Stimulated activated CD4-positive, alpha-beta T cell treated with anti-CD3 and anti-CD28 coated beads, TNF-alpha, amount 100 ng/mL, for 24 hours (primary cell): ENCODE data around the gene COPZ1.
"Not testable (repeated sequence)": the region's sequence is repeated elsewhere in the genome, so short reads cannot be mapped to it uniquely, and the experiment has no call there.

Experiments used
- DNase-seq, 3 experiments: peaks; one replicate each; pipeline ENCODE4 v3.0.0-alpha.2; 2020; ENCODE audit warnings: low read depth in 3 of 3

The COPZ1 gene

GRCh38 chr12:54294152-54294952 lies 30.6 kb upstream of the COPZ1 start:
- DNase-seq = peak in 2 of 3 experiments; percentile 30 to 52

GRCh38 chr12:54294953-54295566 lies 29.9 kb upstream of the COPZ1 start:
- no peak for DNase-seq

GRCh38 chr12:54296393-54297099 lies 28.4 kb upstream of the COPZ1 start:
- DNase-seq = no peak

- no peak for DNase-seq
Measured at GRCh38 chr12:54298904-54299303, 26.0 kb upstream of the COPZ1 start.

- DNase-seq = no peak
Measured at GRCh38 chr12:54299515-54300224, 25.3 kb upstream of the COPZ1 start.

- no peak for DNase-seq
Measured at GRCh38 chr12:54300225-54300731, 24.7 kb upstream of the COPZ1 start.

GRCh38 chr12:54300732-54301427 lies 24.1 kb upstream of the COPZ1 start, which contains the start of gene NFE2:
NFE2 (minus strand) TSS chr12:54301015; CDS start chr12:54295248, 5,767 bp downstream.
- DNase-seq = no peak

- DNase-seq = no peak
Measured at GRCh38 chr12:54301428-54302048, 23.4 kb upstream of the COPZ1 start.

- no peak for DNase-seq
Measured at GRCh38 chr12:54303640-54304039, 21.3 kb upstream of the COPZ1 start.

- no peak for DNase-seq
Measured at GRCh38 chr12:54304187-54304810, 20.6 kb upstream of the COPZ1 start.

- DNase-seq = no peak
Measured at GRCh38 chr12:54306925-54307741, 17.8 kb upstream of the COPZ1 start.

GRCh38 chr12:54311051-54311450 lies 13.9 kb upstream of the COPZ1 start:
- DNase-seq = no peak

GRCh38 chr12:54312309-54312708 lies 12.6 kb upstream of the COPZ1 start:
- DNase-seq = not testable (repeated sequence)

- no peak for DNase-seq
Measured at GRCh38 chr12:54321363-54321762, 3.6 kb upstream of the COPZ1 start.

GRCh38 chr12:54325442-54326109 lies 645 bp downstream of the COPZ1 start:
- DNase-seq = not testable (repeated sequence)

GRCh38 chr12:54328595-54329337 lies 3.8 kb downstream of the COPZ1 start:
- no peak for DNase-seq

- DNase-seq = no peak
Measured at GRCh38 chr12:54329759-54330158, 4.8 kb downstream of the COPZ1 start.

- DNase-seq = no peak
Measured at GRCh38 chr12:54330442-54330841, 5.5 kb downstream of the COPZ1 start.
